IPS-18a (cell line): ENCODE measurements around the gene MYBPH.

Experiments
- H3K27ac ChIP-seq: one replicate; pipeline ENCODE4 v1.5.1; 2013; ENCODE audit warnings: low read length
- H3K27me3 ChIP-seq: one replicate; pipeline ENCODE4 v1.6.1; 2013; ENCODE audit warnings: mild to moderate bottlenecking, low read length; ENCODE audit not compliant: control insufficient read depth, insufficient read depth
- H3K36me3 ChIP-seq: one replicate; pipeline ENCODE4 v1.6.1; 2013; ENCODE audit warnings: low read depth, low read length; ENCODE audit not compliant: control insufficient read depth
- H3K4me1 ChIP-seq: one replicate; pipeline ENCODE4 v1.6.1; 2013; ENCODE audit warnings: low read depth, low read length; ENCODE audit not compliant: control insufficient read depth
- H3K4me3 ChIP-seq: one replicate; pipeline ENCODE4 v1.5.1; 2013; ENCODE audit warnings: low read length
- H3K9ac ChIP-seq: one replicate; pipeline ENCODE4 v1.6.1; 2013; ENCODE audit warnings: mild to moderate bottlenecking, low read length, moderate library complexity
- H3K9me3 ChIP-seq: one replicate; pipeline ENCODE4 v1.6.1; 2013; ENCODE audit warnings: low read depth, low read length; ENCODE audit not compliant: control insufficient read depth

MYBPH gene

GRCh38 chr1:203176273-203177035 is 828 bp upstream of the MYBPH start:
- Histone ChIP-seq H3K9me3 (no peaks in the 10 kb centered on the region), H3K9ac (no peak overlapping the region), H3K27me3 (no peaks in the 10 kb centered on the region), H3K36me3 (no peaks in the 10 kb centered on the region), H3K4me3 (no peak overlapping the region), H3K4me1 (peaks cover 18% of the 10 kb centered on the region), H3K27ac (no peak overlapping the region)

DNA sequence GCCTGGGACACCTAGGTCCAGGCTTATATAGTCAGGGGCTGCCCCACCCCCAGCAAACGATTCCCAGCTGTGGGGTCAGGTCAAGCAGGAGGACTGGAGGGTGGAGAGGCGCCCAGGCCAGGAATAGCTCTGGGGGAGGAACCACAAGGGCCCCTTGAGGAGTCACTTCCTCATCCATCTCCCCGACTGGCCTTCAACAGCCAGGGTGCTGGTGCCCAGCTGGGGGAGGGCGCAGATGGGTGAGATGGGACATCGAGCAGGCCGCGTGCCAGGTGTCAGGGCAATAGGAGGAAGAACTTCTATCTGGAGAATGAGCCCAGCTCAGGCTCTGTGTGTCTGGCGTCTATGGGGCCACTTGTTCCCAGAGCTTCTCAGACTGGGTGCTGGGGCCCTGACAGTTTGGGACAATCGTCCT is 208 bp upstream of the MYBPH start:
- no peak overlapping the region for H3K27ac ChIP-seq
- no peaks in the 10 kb centered on the region for H3K36me3 ChIP-seq
- no peaks in the 10 kb centered on the region for H3K27me3 ChIP-seq
- H3K9ac ChIP-seq: no peak overlapping the region
- peaks cover 18% of the 10 kb centered on the region for H3K4me1 ChIP-seq
- H3K4me3 ChIP-seq: no peak overlapping the region
- H3K9me3 ChIP-seq: no peaks in the 10 kb centered on the region

DNA sequence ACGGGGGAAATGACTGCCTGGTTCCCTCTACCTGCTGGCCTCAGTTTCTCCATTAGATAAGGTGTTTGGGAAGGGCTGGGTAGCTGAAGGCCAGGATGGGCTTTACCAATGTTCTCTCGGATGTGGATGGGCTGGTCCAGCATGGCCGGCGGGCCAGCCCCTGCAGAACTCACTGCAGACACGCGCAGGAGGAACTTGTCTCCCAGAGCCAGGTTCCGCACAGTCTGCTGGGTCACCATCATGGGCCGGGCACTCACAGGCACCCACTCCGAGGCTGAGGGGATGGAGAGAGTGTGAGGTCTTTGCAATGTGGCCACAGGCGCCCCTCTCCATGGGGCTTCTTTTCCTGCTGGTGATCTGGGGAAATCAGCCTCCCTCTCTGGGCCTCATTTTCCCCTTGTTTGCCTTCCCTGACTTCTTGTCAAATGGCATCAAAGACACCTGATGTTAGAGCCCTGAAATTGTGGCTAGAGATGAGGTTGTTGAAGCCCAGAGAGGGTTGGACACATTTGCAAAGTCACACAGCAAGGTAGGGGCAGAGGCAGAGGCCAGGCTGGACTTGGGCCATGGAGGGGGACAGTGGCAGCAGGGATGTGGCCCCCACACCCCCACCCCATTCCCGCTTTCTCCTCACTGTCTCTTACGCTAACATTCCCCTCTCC is 1.2 kb downstream of the MYBPH start:
- Histone ChIP-seq H3K4me3 (no peak overlapping the region), H3K9me3 (no peaks in the 10 kb centered on the region), H3K36me3 (no peaks in the 10 kb centered on the region), H3K27me3 (no peaks in the 10 kb centered on the region), H3K27ac (no peak overlapping the region), H3K4me1 (peaks cover 18% of the 10 kb centered on the region), H3K9ac (no peak overlapping the region)

- Histone ChIP-seq H3K27me3 (no peaks in the 10 kb centered on the region), H3K4me3 (no peak overlapping the region), H3K9me3 (no peaks in the 10 kb centered on the region), H3K27ac (no peak overlapping the region), H3K36me3 (no peaks in the 10 kb centered on the region), H3K4me1 (peaks cover 16% of the 10 kb centered on the region), H3K9ac (no peak overlapping the region)
Observed at GRCh38 chr1:203173566-203173965, 2.1 kb downstream of the MYBPH start.

DNA sequence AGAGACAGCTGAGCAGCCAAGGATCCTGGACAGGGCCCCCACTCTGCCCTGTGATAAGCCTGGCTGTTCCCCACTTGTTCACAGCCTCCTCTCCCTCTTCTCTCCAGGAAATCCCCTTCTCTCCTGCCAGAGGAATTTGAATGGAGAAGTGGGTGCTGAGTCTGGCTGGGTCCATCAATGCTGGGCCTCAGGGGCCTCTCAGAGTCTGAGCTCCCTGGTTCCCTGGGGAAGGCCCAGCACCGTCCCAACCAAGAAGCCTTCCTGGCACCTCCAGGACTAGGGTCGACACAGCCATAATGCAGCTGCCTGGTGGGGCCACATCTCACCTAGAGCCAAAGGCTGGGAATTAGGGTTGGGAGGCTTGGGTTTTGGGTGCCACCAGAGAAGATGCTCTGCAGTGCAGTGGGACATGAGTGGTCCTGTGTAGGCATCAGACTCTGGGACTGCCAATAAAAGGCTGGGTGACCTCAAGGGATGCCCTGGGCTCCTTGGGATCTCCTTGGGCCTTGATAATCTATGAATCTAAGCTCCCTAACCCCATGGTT is 2.5 kb downstream of the MYBPH start:
- no peak overlapping the region for H3K9ac ChIP-seq
- no peaks in the 10 kb centered on the region for H3K27me3 ChIP-seq
- no peaks in the 10 kb centered on the region for H3K36me3 ChIP-seq
- H3K27ac ChIP-seq: no peak overlapping the region
- no peak overlapping the region for H3K4me3 ChIP-seq
- H3K4me1 ChIP-seq: peaks cover 12% of the 10 kb centered on the region
- no peaks in the 10 kb centered on the region for H3K9me3 ChIP-seq

- H3K4me3 ChIP-seq: no peak overlapping the region
- no peaks in the 10 kb centered on the region for H3K9me3 ChIP-seq
- H3K27me3 ChIP-seq: no peaks in the 10 kb centered on the region
- peaks cover 5% of the 10 kb centered on the region for H3K4me1 ChIP-seq
- H3K27ac ChIP-seq: no peak overlapping the region
- no peak overlapping the region for H3K9ac ChIP-seq
- no peaks in the 10 kb centered on the region for H3K36me3 ChIP-seq
Observed at GRCh38 chr1:203172184-203173010, 3.2 kb downstream of the MYBPH start.

- H3K36me3 ChIP-seq: no peaks in the 10 kb centered on the region
- no peaks in the 10 kb centered on the region for H3K9me3 ChIP-seq
- H3K4me3 ChIP-seq: no peak overlapping the region
- no peak overlapping the region for H3K27ac ChIP-seq
- no peak overlapping the region for H3K9ac ChIP-seq
- H3K27me3 ChIP-seq: no peaks in the 10 kb centered on the region
- H3K4me1 ChIP-seq: no peaks in the 10 kb centered on the region
Observed at GRCh38 chr1:203171341-203172183, 4.1 kb downstream of the MYBPH start.

- Histone ChIP-seq H3K4me1 (no peaks in the 10 kb centered on the region), H3K4me3 (no peak overlapping the region), H3K27ac (no peak overlapping the region), H3K36me3 (no peaks in the 10 kb centered on the region), H3K9ac (no peak overlapping the region), H3K27me3 (no peaks in the 10 kb centered on the region), H3K9me3 (no peaks in the 10 kb centered on the region)
Observed at GRCh38 chr1:203170625-203171330, 4.8 kb downstream of the MYBPH start.

DNA sequence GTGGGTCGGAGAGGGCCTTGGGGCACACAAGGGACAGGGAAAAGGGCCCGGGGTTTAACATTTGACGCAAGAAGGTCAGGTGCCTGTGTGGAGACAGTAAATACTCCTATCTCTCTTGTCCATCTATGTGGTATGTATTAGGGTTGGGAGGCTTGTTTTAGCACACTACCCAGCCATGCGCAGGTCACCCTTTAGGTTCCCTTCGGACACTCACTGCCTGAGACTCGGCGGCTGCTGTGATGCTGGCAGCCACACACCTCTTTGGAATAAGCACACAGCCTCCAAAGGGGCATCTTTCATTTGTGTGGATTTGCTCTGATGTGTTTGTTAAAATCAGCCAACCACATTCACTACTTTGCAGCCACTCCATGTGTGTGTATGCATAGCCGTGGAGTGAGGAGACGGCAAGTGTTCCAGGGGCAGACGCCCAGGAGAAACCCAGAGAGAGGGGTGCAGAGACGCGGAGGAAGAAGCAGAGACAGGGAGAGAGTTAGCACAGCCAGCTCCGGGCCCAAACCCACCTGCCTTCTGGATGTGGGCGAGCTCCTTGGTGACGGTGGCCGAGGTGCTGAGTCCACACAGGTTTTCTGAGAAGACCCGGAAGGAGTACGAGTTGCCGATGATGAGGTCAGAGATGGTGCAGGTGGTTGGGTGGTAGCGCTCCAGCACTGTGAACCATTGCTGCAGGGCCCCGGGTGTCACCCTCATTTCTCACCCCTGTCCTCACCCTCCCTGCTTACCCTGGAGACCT is 5.7 kb downstream of the MYBPH start:
- Histone ChIP-seq H3K4me1 (no peaks in the 10 kb centered on the region), H3K36me3 (no peaks in the 10 kb centered on the region), H3K27me3 (no peaks in the 10 kb centered on the region), H3K4me3 (no peak overlapping the region), H3K9me3 (no peaks in the 10 kb centered on the region), H3K27ac (no peak overlapping the region), H3K9ac (no peak overlapping the region)

DNA sequence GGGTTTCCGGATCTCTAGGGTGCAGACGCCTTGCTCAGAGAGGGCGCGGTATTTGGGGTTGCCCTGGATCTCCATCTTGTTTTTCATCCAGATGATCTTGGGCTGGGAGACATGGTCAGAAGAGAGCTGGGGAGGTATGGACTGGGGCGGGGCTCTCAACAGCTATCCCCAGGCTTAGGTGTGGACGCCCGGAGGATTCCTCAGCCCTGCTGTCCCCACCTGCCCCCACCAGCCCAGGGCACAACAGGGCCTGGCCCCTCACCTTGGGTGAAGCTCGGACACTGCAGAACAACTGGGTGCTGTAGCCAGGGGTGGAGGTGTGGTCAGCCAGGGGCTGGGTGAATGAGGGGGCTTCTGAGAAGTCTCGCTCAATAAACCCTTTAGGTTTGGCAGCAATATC is 6.6 kb downstream of the MYBPH start:
- Histone ChIP-seq H3K9me3 (no peaks in the 10 kb centered on the region), H3K36me3 (no peaks in the 10 kb centered on the region), H3K9ac (no peak overlapping the region), H3K27me3 (no peaks in the 10 kb centered on the region), H3K4me3 (no peak overlapping the region), H3K27ac (no peak overlapping the region), H3K4me1 (no peaks in the 10 kb centered on the region)
